Stimulated activated CD4-positive, alpha-beta T cell treated with anti-CD3 and anti-CD28 coated beads, TNF-alpha, amount 100 ng/mL, for 1 hour (primary cell): ENCODE results near the gene ASS1.

Experiments
- DNase-seq, 3 donors: peaks; one replicate each; pipeline ENCODE4 v3.0.0-alpha.2; 2020; ENCODE audit warnings: low read depth in 3 of 3, low spot score in 1 of 3

Gene ASS1

DNA sequence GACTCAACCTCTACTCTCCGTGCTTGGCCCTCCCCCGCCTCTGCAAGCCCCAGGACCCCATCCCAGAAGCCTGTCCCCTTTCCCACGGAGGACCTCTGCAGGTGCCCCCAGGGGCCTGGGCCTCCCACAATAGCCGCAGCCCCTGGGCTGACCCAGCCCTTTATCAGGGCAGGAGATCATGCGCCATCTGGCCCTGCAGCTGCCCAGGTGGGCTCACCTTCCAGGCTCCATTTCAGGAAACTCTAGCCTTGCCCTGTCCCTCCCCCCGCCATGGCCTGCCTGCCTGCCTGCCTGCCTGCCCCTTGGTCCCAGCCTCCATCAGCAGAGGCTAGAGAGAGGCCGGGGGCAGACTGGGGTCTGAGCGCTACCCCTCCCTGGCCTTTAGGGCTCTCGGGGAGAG is 48.7 kb downstream of the ASS1 start:
- DNase-seq: no peak

DNA sequence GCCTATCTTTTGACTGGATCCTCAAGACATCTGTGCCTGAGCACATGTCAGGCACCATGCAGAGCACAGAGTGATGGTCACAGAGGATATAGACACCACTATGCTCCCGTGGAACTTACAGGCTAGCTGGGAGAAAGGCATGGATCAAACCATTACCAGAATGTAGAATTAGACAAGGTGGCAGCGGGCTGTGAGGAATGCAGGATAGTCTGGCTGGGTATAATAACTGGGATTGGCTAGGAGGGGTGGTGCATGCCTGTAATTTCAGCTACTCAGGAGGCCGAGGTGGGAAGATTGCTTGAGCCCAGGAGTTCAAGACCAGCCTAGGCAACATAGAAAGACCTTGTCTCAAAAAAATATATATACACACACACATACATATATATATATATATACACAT is 50.3 kb downstream of the ASS1 start:
- DNase-seq: no peak

DNA sequence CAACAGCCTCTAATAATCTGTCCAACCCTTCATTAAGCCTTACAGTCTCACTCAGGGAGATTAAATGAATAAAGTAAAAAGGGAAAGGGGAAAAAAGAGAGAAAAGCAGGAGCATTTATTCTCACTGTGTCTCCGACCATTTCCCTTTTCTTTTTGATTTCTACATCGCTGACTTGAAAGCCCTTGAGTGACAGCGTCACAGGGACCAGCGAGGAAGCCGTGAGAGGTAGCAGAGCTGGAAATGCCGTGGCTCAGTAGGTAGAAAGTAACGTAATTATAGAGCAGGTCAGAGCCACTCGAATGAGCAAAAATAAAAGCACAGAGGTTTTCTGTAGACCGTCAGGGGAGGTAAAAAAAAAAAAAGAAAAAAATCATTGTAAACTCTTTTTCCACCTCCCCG is 52.4 kb downstream of the ASS1 start:
- DNase-seq: no peak

DNA sequence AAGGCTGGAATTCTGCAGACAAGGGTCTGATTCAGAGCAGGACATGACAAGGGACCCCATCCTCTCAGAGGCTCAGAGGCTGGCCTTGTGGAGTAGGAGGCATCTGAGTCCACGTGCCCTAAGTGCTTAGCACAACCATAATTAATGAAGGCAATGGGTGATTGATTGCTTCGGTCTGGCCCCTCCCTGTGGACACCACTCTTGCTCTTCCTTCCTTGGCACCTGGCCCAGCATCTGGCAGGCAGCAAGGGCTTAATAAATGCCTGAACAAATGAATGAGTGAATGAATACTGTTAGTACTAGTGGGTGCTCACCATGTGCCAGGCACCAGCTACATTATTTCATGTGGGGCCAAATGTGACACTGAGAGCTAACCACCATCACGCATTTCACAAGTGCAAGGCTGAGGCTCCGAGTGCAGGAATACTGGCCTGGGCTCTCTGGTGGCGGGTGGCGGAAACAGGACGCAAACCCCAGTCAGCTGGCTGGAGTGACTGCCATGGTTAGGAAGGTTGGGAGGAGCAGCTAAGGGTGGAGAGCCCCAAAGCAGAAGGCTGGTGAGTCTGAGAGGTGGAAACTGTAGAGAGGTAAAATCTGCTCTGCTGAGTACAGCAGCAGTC is 53.6 kb downstream of the ASS1 start:
- no peak for DNase-seq

DNA sequence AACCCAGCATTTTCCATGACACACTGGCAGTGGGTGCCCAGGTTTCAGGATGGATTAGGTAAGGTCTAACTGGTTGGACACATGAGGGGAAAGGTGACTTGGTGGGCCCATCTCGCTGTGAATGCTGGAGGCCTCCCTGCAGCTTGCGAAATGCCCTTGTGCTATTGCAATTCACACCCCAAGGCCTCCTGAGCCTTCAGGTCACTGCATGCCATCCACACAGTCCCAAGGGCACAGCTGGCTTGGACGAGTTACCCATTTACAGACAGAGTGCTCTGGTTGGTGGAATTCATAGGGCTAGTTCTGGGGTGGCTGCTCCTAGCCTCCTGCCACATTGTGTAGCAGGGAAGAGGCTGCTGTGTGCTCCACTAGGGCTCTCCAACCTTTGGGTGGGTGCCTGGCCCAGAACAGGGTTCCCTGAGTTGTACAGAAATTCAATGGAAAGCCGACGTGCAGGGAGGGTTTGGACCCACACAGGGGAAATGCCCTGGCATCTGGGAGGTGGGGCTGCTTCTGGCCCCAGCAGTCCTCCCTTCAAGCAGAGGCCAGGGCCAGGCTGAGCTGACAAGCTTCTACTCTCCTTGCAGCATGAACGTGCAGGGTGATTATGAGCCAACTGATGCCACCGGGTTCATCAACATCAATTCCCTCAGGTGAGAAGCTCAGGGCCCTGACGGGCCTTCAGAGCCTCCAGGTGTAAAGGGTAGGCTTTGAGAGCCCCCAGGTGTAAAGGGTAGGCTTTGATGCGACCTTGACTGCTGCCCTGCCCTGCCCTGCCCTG is 54.3 kb downstream of the ASS1 start:
- DNase-seq: no peak

DNA sequence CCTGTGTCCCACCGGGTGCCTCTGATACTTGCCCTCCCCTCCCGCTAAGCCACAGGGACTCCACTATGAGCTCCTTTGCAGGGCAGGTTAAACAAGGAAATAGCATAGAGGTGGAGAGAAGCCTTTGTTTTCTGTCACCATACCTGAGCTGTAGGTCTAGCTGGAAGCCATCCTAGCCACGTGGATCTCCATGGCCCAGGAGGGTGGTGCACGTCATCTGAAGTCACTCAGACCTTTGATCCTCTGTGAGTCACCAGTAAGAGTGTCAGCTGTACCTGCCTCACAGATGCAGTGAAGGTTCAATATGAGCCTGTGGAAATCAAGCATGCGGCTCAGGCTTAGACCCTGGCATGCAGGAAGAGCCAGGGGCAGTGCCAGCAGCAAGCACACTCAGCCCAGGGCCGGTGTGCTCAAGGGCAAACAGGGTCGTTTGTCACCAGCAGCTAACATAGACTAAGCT is 55.1 kb downstream of the ASS1 start:
- no peak for DNase-seq

DNA sequence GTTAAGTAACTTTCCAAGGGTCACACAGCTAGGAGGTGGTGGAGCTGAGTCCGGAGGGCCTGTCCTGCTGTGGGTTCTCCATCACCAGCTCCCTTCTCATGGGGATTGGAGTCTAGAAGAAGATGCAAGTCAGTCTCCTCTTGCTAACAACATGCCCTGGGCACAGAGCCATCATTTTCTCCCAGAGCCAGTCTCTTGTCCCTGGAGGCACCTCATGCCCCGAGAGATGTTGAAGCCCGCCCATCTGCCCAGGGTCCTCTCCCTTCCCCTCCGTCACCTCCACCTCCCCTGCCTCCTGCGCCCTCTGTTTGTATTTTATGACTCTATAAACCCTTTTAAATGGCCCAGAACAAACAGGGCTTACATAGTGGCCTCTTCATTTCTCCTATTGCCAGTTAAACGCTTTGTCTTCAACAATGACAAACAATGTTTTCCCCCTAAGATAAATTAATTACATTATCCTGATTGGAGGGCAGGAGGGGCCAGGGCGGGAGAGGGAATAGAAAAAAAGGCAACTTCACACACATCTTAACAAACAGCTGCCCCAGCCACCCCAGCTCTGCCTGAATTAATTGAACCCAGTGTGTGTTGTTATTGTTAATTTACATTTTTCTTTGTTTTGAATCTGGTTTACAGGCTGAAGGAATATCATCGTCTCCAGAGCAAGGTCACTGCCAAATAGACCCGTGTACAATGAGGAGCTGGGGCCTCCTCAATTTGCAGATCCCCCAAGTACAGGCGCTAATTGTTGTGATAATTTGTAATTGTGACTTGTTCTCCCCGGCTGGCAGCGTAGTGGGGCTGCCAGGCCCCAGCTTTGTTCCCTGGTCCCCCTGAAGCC is 55.8 kb downstream of the ASS1 start:
- DNase-seq: no peak

DNA sequence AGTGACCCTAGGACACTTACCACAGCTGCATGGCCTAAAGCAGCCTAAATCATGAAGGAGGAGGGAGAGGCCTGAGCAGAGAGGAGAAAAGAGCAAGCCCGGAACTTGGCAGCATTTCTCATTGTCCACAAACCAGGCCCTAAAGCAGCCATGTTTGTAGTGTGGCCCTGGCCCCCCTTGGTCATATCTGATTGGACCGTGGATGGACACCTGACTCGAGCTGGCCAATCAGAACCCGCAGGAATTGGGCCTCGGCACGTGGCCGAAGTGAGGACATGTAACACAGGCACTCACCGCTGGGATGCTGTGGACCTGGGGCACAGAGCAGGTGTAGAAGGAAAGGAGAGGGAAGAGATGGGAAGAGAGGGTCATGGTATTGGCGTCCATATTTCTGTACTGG is 56.9 kb downstream of the ASS1 start:
- DNase-seq: no peak

DNA sequence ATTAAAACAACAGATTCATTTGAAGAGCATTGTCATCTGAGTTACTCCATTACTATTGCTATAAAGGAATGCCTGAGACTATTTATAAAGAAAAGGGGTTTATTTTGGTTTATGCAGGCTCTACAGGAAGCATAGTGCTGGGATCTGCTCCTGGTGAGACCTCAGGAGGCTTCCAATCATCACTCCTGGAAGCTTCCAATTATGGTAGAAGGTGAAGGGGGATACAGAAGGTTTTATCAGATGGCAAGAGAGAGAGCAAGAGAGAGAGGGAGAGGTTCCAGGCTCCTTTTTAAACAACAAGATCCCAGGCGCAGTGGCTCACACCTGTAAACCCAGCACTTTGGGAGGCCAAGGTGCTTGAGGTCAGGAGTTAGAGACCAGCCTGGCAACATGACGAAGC is 63.5 kb downstream of the ASS1 start:
- DNase-seq: no peak

DNA sequence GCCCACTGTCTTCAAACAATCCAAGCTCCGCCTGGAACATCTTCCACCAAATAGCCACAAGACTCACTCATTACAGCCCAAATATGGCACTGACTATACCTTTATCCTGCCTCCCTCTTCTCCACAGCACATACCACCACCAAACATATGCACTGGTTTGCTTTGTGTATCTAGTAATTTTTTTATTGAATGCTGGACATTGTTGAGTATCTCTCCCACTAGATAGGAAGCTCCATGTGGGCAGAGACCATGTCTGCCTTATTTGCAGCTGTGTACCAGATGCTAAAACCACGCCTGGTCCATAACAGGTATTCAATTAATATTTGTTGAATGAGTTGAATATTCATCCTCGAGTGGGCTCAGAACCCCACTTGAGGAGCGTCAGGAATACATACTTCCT is 67.4 kb downstream of the ASS1 start:
- no peak for DNase-seq

DNA sequence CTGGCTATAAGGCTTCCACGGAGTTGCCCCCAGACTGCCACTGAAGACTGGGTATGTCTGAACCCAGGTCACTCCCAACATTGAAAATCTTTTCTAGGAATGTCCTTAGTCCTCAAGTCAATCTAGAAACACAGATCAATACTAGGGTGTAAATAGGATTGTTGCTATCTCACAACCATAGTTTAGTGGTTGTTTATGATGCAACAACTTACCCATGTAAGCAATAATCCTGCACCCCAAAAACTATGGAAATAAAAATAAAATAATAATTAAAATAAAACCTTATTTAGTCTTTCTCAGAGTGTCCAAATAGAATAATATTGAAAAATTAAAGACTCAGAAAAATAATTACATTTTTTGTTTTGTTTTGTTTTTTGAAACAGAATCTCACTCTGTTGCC is 68.3 kb downstream of the ASS1 start:
- no peak for DNase-seq

DNA sequence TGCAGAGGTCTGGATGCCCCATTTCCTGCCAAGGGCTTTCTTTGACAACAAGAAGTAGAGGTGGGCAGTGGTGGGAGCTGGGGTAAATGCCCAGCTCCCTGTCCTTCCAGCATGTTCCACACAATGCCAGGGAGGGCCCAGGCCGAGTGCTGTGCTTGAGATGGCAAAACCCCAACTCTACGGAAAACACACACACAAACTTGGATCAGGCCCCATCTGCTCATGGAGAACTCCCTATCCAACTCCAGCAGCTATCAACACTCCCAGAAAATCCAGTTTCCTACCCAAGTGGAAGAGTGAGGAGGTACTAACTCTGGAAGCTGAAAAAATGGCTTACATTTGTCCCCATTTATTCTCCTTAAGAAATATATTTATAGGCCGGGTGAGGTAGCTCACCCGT is 73.5 kb downstream of the ASS1 start:
- no peak for DNase-seq

DNA sequence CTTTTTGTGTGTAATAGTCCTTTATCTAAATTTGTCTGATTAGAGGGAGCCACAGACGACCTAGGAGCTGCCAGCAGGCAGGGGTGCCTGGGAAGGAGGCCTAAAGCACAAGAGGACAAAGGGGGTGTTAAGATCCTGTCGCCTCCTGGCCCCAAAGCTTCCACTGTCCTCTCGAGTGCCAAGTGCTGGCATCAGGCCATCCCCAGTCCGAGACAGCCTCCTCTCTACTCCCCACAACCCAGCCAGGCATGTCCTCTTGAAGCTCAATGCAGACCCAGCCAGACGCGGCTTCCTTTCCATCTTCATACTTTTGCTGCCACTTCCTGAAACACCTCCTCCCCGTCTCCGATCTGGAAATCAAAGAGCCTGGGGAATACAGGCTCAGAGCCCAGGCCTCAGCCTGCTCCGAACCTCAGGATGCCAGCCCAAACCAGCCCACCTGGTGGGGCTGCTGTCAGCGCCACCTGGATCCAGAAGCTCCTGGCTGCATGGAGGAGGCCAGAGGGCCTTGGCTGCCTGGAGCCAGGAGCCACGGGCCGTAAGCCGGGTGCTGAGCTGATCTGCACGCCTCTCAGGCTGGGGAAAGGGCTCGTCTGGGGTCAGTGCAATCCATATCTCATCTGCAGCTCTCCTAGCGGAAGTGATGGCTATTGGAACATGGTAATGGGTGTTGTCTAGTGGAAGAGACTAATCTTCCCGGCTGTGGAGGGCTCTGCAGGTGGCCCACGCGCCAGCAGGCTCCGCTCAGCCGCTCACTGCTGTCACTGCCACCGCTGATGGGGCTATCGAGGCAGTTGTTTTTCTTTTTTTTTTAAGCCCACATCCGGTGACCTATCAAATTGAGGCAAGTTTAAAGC is 74.4 kb downstream of the ASS1 start:
- DNase-seq: no peak

DNA sequence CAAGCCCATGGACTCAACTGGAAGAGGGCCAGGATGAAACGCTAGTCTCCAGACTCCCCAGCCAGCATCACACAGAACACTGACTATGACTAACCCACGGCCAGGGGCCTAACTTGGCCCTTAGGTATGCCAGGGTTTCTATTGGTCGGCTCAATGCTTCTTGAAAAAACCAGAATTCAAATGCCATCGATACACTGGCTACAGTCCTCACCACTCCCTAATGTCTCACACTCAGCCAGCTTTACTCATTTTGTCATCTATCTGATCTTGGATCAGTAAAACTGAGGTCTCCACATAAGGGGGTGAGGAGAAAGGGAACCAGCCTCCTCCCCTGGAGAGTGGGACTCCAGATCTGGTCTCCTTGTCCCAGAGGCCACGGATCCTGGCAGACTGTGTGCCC is 75.2 kb downstream of the ASS1 start:
- DNase-seq: no peak

DNA sequence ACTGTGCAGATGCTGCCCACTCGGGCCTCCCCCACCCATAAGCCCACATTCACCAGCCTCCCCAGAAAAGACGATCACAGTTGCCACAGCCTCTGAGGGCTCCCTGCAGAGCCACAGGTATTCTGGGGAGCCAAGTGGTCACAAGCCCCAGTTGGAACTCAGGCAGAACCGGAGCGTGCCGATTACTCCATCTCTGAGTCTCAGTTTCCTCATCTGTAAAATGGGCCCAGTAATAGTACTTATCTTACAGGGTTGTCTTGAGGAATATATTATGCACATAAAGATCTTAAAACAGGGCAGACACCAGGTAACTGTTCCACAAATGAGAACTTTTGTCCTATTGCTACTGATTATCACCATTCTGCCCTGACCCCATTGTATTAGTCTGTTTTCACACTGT is 77.0 kb downstream of the ASS1 start:
- DNase-seq: no peak

DNA sequence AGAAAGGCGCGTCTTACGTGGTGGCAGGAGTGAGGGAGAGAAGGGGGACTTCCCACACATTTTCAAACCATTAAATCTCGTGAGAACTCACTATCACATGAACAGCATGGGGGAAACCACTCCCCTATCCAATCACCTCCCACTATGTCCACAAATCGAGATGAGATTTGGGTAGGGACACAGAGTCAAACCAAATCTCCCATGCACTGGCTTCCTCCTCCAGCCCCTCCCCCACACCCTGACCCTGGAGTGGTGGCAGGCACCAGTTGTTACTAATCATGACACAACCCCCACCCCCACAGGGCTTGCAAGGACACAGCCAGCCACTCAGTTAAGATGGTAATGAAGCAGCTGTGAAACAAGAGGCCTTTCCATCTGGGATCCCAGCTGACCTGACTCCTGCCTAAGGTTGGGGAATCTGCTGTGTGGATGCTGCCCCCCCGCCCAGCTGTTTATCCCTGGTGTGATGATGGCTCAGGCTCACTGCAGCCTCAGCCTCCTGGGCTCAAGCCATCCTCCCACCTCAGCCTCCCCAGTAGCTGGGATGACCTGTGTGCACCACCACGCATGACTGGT is 77.6 kb downstream of the ASS1 start:
- no peak for DNase-seq

DNA sequence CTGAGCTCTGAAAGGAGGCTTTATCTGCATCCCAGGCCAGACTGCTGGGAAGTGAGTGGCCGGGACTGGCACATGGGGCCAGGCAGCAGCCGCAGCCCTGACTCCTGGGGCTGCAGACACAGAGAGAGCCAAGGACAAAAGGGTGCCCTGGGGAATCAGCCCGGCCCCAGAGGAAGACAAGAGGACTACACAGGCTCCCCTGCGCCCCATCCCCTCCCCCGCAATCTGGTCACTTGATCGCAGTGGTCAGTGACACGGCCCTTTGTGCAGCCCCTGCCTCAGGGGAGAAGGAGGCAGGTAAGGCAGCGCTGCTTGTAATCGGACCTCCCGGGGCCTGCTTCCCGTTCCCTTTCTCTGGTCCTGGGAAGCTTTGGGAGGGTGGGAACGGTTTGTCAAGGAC is 79.2 kb downstream of the ASS1 start:
- no peak for DNase-seq

DNA sequence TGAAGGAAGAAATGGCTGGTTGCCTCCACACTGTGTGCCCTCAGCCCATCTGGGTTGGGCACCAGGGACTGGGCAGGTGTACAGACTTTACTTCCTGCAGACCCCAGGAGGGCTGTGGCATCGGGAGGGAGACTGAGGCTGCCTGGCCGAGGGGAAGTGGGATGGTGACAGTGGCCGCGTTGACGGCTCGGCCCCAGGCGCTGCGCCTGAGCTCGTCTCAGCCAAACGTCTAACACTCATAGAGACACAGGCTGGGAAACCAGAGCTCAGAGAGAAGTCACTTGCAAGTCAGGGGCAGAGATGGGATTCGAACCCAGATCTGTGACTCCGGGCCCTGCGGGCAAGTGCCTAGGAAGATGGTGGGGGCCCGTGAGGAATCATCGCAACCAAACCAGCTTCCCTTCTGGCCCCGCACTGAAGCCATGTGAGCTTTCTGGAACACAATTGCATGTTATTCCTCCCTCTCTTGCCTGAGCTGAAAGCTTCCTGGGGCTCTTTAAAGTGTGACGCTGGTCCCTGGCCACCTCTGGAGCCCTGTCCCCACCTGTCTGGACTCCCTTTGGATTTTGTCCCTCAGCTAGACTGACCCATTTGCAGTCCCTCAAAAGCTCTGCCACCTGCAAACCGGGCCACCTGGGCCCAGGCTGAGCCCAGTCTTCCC is 81.6 kb downstream of the ASS1 start:
- DNase-seq: no peak

DNA sequence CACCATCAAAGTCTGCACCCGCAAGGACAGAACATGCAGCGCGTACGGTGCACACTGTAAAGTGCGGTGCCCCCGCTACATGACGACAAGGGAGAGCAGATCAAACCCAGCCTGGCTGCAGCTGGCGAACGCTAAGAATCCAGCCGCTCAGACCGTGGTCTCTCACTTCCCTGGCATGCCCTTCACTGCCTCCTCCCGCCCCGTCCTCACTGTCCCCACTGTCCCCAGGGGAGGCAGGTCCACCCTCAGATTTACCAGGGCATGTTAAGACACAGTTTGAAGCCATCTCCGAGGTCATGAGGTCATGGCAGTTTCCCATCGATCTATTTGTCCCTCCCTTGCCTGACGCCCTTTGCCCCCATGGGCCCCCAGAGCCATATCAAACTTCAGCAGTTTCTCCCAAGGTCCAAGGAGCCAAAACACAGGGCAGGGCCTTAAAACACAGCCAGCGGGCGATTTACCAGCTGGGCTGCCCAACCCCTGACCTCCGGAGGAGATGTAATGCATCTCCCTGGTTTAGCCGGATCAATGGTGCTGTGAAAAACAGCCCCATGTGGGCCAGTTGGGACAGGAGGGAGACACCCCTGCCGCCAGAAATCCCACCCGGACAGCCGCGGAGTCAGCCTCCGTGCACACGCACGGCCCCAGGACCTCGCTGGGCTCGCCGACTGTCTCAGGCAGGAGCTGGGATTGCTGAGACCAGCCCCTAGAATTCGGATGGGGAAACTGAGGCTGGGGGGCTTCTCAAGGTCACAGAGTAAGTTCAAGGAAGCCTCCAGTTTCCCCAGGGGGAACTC is 82.3 kb downstream of the ASS1 start:
- DNase-seq: no peak
